K562 (cell line): ENCODE measurements around the gene CRYBA1. TPM values are rescaled to one million over a fixed set of nuclear protein-coding genes. Genes with fewer than 3 reads are reported as not detected.

Experiments
- ASH1L ChIP-seq: fragments of 450-650 bp; IDR thresholded peaks from 2 replicates; pipeline ENCODE4 v1.6.1; 2018; ENCODE audit warnings: borderline replicate concordance, mild to moderate bottlenecking, low read depth; ENCODE audit not compliant: partially characterized antibody
- BMI1 ChIP-seq: fragments of 150-350 bp; IDR thresholded peaks from 2 replicates; pipeline ENCODE4 v1.6.1; 2014; ENCODE audit warnings: low read length
- BRCA1 ChIP-seq, 2 experiments: fragments of 450-650 bp in 1 of 2; sonication (generic) in 1 of 2; formaldehyde crosslinking in 1 of 2; IDR thresholded peaks; 2 replicates each; pipeline versions ENCODE4 v1.5.0 to v1.6.1; 2017 to 2020; ENCODE audit warnings: mild to moderate bottlenecking in 1 of 2, missing genetic modification reagents in 1 of 2
- CAMTA2 ChIP-seq: fragments of 250-450 bp; sonication (Bioruptor Pico); conservative IDR thresholded peaks from 2 replicates; pipeline ENCODE4 v1.5.1; 2022
- CBX2 ChIP-seq: fragments of 200-600 bp; sonication (generic); IDR thresholded peaks from one replicate; pipeline ENCODE4 v1.6.1; 2012; ENCODE audit warnings: mild to moderate bottlenecking, low read length, inconsistent platforms; ENCODE audit not compliant: insufficient read depth, poor library complexity, severe bottlenecking
- FOXM1 ChIP-seq, 2 experiments: fragments of 450-650 bp in 1 of 2; sonication (generic) in 1 of 2; formaldehyde crosslinking in 1 of 2; IDR thresholded peaks; 2 replicates each; pipeline versions ENCODE4 v1.6.1 to v1.9.0; 2017 to 2022; ENCODE audit warnings: low read depth in 2 of 2, mild to moderate bottlenecking in 2 of 2, missing genetic modification reagents in 1 of 2, moderate library complexity in 1 of 2
- KLF6 ChIP-seq: fragments of 250-450 bp; sonication (Bioruptor Pico); IDR thresholded peaks from 2 replicates; pipeline ENCODE4 v1.4.0; 2020; ENCODE audit warnings: mild to moderate bottlenecking, moderate library complexity, borderline replicate concordance
- MCM2 ChIP-seq: fragments of 450-650 bp; IDR thresholded peaks from 2 replicates; pipeline ENCODE4 v1.6.1; 2017; ENCODE audit warnings: low read depth, mild to moderate bottlenecking
- NRF1 ChIP-seq, 2 experiments: fragments of 450-650 bp; IDR thresholded peaks in 1 of 2; conservative IDR thresholded peaks in 1 of 2; 2 replicates each; pipeline ENCODE4 v1.6.1; 2014; ENCODE audit warnings: mild to moderate bottlenecking in 2 of 2
- PHF20 ChIP-seq: fragments of 450-650 bp; IDR thresholded peaks from 2 replicates; pipeline ENCODE4 v1.6.1; 2018; ENCODE audit not compliant: partially characterized antibody
- PURB ChIP-seq: sonication (generic); formaldehyde crosslinking; IDR thresholded peaks from 2 replicates; pipeline ENCODE4 v1.9.0; 2021; ENCODE audit warnings: low read depth, mild to moderate bottlenecking, missing genetic modification reagents
- RFX5 ChIP-seq: IDR thresholded peaks from 2 replicates; pipeline ENCODE4 v1.6.1; 2011; ENCODE audit warnings: low read depth, mild to moderate bottlenecking, improper control_type of control experiment, low read length
- TOE1 ChIP-seq, 2 experiments: fragments of 450-650 bp in 1 of 2; sonication (generic) in 1 of 2; formaldehyde crosslinking in 1 of 2; IDR thresholded peaks; 2 replicates each; pipeline versions ENCODE4 v1.7.1 to v1.8.0; 2016 to 2022; ENCODE audit warnings: borderline replicate concordance in 2 of 2, mild to moderate bottlenecking in 2 of 2, antibody characterized with exemption in 1 of 2, inconsistent platforms in 1 of 2, low read depth in 1 of 2, missing genetic modification reagents in 1 of 2, moderate library complexity in 1 of 2
- WHSC1 ChIP-seq: IDR thresholded peaks from one replicate; pipeline ENCODE4 v1.6.1; 2012; ENCODE audit warnings: low read length, control low read depth, inconsistent platforms
- ZBTB1 ChIP-seq: sonication (generic); formaldehyde crosslinking; IDR thresholded peaks from 2 replicates; pipeline ENCODE4 v1.8.1; 2023; ENCODE audit warnings: missing genetic modification reagents, low read depth, mild to moderate bottlenecking, borderline replicate concordance
- ZEB2 ChIP-seq: fragments of 450-650 bp; IDR thresholded peaks from 2 replicates; pipeline ENCODE4 v1.6.1; 2016
- ZNF140 ChIP-seq: fragments of 250-450 bp; sonication (Bioruptor Pico); IDR thresholded peaks from 2 replicates; pipeline ENCODE4 v1.8.0; 2021; ENCODE audit warnings: moderate library complexity, mild to moderate bottlenecking, inconsistent platforms
- ZNF232 ChIP-seq: sonication (generic); formaldehyde crosslinking; IDR thresholded peaks from 2 replicates; pipeline ENCODE4 v1.8.0; 2022; ENCODE audit warnings: mild to moderate bottlenecking, missing genetic modification reagents
- ZNF3 ChIP-seq: fragments of 250-450 bp; sonication (Bioruptor Pico); IDR thresholded peaks from 2 replicates; pipeline ENCODE4 v1.5.0; 2021; ENCODE audit warnings: mild to moderate bottlenecking, moderate library complexity
- polyA plus RNA-seq, 8 experiments: library from polyadenylated mRNA; depleted of rRNA in 4 of 8; stranded (reverse) in 5 of 8; unstranded in 3 of 8; fragments of >200 nt; fragmentation: Nextera tagmentation in 2 of 8; fragmentation: Illumina TruSeq in 1 of 8; extraction: Ambion mirVana in 2 of 8; extraction: Trizol in 1 of 8; gene quantifications; 2 replicates each; pipeline versions ENCODE4 v1.2.1 to v1.2.3, GENCODE V29; 2011 to 2014; ENCODE audit warnings: inconsistent platforms in 1 of 8, missing spikeins in 1 of 8
- total RNA-seq, 7 experiments: library from RNA; depleted of rRNA in 6 of 7; stranded (reverse); fragments of >200 nt in 6 of 7; fragmentation: Illumina TruSeq in 2 of 7; extraction: Trizol in 2 of 7; gene quantifications; 2 replicates each; pipeline versions ENCODE4 v1.2.1 to v1.2.3, GENCODE V29; 2011 to 2021; ENCODE audit warnings: low replicate concordance in 1 of 7
- TF ChIP-seq, protein P1 (sequence below), 2 experiments: fragments of 450-650 bp in 1 of 2; sonication (generic) in 1 of 2; formaldehyde crosslinking; conservative IDR thresholded peaks; 2 replicates each; pipeline versions ENCODE4 v1.4.0 to v1.8.1; 2020 to 2022; ENCODE audit warnings: mild to moderate bottlenecking in 1 of 2, missing genetic modification reagents in 1 of 2
- TF ChIP-seq, protein P2 (sequence below): IDR thresholded peaks from 2 replicates; pipeline ENCODE4 v1.6.1; 2014; ENCODE audit warnings: antibody characterized with exemption
- TF ChIP-seq, protein P3 (sequence below), 3 experiments: IDR thresholded peaks in 2 of 3; conservative IDR thresholded peaks in 1 of 3; 2 replicates each; pipeline ENCODE4 v1.5.1; 2011 to 2012; ENCODE audit warnings: low read length in 3 of 3, mild to moderate bottlenecking in 3 of 3, control low read depth in 2 of 3, improper control_type of control experiment in 1 of 3, inconsistent platforms in 1 of 3, low read depth in 1 of 3, mixed read lengths in 1 of 3, moderate library complexity in 1 of 3; ENCODE audit not compliant: insufficient read depth in 2 of 3

CRYBA1 gene
- total and polyA plus RNA-seq, 9 of the 15 experiments (the other 6 are each of a cell fraction or from before 2014, with no cell fraction given), result not detected

DNA sequence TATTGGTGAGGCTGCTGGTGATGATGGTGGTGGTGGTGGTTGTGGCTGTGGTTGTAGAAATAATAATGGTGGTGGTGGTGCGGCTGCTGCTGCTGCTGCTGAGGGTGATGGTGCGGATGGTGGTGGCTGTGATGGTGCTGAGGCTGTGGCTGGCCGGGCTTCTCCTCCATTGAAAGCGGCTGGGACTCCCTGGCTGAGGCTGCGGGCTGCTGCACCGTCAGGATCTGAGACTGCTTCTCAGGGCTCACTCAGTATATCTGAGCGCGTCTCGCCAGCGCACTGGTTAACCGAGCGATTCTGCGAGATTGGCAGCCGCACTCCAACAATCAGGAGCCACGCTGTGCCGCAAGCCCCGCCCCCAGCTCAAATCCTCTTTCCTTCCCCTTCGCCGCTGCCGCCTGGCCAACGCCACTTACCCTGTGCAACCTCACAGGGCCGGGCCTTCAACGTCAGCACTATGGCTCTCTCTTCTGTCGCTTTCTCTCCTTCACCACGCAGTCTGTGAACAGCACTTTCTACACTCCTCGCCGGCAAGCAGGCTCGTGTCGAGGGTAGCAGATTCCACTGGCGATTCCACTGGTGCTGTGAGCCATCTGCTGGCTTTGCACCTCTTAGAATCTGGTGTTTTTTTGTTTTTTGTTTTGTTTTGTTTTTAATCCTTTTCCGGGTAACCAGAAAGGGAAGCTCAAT is 47.4 kb downstream of the CRYBA1 start, which contains the start of gene NUFIP2 (continued):
- no peak for TF ChIP-seq BMI1
- no peak for TF ChIP-seq MCM2
- TF ChIP-seq FOXM1 (IDR thresholded peaks at IDR 0.05; ENCODE audit: low read depth), result peak; percentile 55; the same call in 1 of the 2 replicates
- no peak for TF ChIP-seq FOXM1 (CRISPR knock-in tag; IDR thresholded peaks at IDR 0.05; ENCODE audit: low read depth)
- no peak for TF ChIP-seq PURB (CRISPR knock-in tag)
- TF ChIP-seq, protein P1, sequence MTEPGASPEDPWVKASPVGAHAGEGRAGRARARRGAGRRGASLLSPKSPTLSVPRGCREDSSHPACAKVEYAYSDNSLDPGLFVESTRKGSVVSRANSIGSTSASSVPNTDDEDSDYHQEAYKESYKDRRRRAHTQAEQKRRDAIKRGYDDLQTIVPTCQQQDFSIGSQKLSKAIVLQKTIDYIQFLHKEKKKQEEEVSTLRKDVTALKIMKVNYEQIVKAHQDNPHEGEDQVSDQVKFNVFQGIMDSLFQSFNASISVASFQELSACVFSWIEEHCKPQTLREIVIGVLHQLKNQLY (CRISPR knock-in tag; conservative IDR thresholded peaks at IDR 0.05), result no peak
- no peak for TF ChIP-seq BRCA1 (IDR thresholded peaks at IDR 0.05)
- TF ChIP-seq BRCA1 (CRISPR knock-in tag; IDR thresholded peaks at IDR 0.05), result no peak
- TF ChIP-seq KLF6 (CRISPR knock-in tag), result peak; percentile 63; the same call in 1 of the 2 replicates
- TF ChIP-seq, protein P2, sequence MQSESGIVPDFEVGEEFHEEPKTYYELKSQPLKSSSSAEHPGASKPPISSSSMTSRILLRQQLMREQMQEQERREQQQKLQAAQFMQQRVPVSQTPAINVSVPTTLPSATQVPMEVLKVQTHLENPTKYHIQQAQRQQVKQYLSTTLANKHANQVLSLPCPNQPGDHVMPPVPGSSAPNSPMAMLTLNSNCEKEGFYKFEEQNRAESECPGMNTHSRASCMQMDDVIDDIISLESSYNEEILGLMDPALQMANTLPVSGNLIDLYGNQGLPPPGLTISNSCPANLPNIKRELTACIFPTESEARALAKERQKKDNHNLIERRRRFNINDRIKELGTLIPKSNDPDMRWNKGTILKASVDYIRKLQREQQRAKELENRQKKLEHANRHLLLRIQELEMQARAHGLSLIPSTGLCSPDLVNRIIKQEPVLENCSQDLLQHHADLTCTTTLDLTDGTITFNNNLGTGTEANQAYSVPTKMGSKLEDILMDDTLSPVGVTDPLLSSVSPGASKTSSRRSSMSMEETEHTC, result no peak
- peak; percentile 83 to 86 for TF ChIP-seq NRF1 (conservative IDR thresholded peaks at IDR 0.05 in 1 of 2, IDR thresholded peaks at IDR 0.05 in 1 of 2)
- TF ChIP-seq WHSC1, result no peak
- TF ChIP-seq ZBTB1 (CRISPR knock-in tag), result no peak
- TF ChIP-seq ZNF232, result no peak
- TF ChIP-seq, protein P3, sequence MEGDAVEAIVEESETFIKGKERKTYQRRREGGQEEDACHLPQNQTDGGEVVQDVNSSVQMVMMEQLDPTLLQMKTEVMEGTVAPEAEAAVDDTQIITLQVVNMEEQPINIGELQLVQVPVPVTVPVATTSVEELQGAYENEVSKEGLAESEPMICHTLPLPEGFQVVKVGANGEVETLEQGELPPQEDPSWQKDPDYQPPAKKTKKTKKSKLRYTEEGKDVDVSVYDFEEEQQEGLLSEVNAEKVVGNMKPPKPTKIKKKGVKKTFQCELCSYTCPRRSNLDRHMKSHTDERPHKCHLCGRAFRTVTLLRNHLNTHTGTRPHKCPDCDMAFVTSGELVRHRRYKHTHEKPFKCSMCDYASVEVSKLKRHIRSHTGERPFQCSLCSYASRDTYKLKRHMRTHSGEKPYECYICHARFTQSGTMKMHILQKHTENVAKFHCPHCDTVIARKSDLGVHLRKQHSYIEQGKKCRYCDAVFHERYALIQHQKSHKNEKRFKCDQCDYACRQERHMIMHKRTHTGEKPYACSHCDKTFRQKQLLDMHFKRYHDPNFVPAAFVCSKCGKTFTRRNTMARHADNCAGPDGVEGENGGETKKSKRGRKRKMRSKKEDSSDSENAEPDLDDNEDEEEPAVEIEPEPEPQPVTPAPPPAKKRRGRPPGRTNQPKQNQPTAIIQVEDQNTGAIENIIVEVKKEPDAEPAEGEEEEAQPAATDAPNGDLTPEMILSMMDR (IDR thresholded peaks at IDR 0.05 in 2 of 3, conservative IDR thresholded peaks at IDR 0.05 in 1 of 3; ENCODE audit: insufficient read depth in 2 of 3, low read depth in 1 of 3, low read length in 3 of 3), result peak in 1 of 3 experiments; percentile 28; a peak in 2 of 6 replicates
- TF ChIP-seq TOE1 (IDR thresholded peaks at IDR 0.05; ENCODE audit: borderline replicate concordance), result peak; percentile 58
- 0 out of 2 replicates have a peak, but pooled peaks have one; percentile 62 for TF ChIP-seq TOE1 (CRISPR knock-in tag; IDR thresholded peaks at IDR 0.05; ENCODE audit: borderline replicate concordance, low read depth)
- no peak for TF ChIP-seq CBX2
- peak; percentile 41 for TF ChIP-seq ASH1L
- TF ChIP-seq CAMTA2 (CRISPR knock-in tag), result no peak
- peak; percentile 83 for TF ChIP-seq PHF20
- no peak for TF ChIP-seq ZNF140 (CRISPR knock-in tag)
- TF ChIP-seq RFX5, result no peak
- no peak for TF ChIP-seq ZNF3 (CRISPR knock-in tag)
- TF ChIP-seq ZEB2, result peak; percentile 100
